Coronary artery (tissue), 2 donors: ENCODE measurements around the gene TAS2R5.
"Not testable (repeated sequence)": the region's sequence is repeated elsewhere in the genome, so short reads cannot be mapped to it uniquely, and the experiment has no call there.

Experiments used
- DNase-seq: peaks from one replicate; pipeline ENCODE4 v3.0.0-alpha.2; 2017; ENCODE audit warnings: low spot score
- H3K27ac ChIP-seq, 2 donors: fragments of 200-600 bp; sonication (generic); one replicate each; pipeline ENCODE4 v1.5.1; 2016 to 2019
- H3K4me3 ChIP-seq: fragments of 200-600 bp; sonication (generic); 2 replicates; pipeline ENCODE4 v1.5.1; 2016; ENCODE audit warnings: mild to moderate bottlenecking, moderate library complexity
- TF ChIP-seq, protein P1 (sequence below): fragments of 200-600 bp; sonication (generic); IDR thresholded peaks from one replicate; pipeline ENCODE4 v1.5.1; 2019; ENCODE audit warnings: antibody characterized with exemption

Gene TAS2R5

DNA sequence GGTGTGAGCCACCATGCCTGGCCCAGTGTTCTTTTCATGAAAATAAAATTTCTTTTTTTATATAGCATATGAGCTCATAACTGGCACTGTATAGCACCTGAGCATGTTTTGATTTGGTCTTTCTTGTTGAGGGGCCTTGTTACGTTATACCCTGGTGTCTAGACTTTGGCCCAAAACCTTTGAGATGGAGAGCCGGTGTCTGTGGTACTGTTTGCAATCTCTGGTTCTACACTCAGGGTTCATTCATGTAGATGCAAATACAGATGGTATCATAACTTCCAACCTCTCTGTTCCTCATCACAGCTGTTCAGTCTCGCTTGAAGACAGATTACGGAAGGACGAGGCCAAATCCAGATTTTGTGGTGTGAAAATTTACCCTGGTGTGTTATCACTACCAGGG, at the start of gene TAS2R5:
Gene TAS2R5 (plus strand): TSS at position 301 of the 400 bp plus-strand sequence. CDS start 145 bp downstream, outside the sequence.
- TF ChIP-seq, protein P1, sequence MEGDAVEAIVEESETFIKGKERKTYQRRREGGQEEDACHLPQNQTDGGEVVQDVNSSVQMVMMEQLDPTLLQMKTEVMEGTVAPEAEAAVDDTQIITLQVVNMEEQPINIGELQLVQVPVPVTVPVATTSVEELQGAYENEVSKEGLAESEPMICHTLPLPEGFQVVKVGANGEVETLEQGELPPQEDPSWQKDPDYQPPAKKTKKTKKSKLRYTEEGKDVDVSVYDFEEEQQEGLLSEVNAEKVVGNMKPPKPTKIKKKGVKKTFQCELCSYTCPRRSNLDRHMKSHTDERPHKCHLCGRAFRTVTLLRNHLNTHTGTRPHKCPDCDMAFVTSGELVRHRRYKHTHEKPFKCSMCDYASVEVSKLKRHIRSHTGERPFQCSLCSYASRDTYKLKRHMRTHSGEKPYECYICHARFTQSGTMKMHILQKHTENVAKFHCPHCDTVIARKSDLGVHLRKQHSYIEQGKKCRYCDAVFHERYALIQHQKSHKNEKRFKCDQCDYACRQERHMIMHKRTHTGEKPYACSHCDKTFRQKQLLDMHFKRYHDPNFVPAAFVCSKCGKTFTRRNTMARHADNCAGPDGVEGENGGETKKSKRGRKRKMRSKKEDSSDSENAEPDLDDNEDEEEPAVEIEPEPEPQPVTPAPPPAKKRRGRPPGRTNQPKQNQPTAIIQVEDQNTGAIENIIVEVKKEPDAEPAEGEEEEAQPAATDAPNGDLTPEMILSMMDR: no peak
- DNase-seq: no peak

DNA sequence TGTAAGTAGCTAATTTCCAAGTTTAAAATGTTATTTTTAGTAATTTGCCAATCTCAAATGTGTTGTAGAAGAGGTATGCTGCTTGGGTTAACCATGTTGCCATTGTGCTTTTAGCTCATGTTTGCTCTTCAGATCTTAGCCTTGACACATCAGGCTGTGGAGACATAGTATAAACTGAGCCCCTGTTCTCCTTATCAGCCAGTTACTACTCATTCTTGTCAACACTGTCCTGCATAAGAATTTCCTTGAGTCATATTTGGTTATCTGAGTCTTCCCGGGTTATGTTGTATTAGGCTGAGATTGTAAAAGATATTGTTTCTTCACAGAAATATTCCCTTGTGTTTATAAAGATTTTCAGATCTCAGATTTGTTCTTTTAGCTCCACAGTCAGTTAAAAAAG, 47.8 kb upstream of the TAS2R5 start:
- TF ChIP-seq, protein P1: no peak
- Histone ChIP-seq H3K4me3 (no peak overlapping the region), H3K27ac (no peak overlapping the region)
- DNase-seq: no peak

More for the DNA sequence above, at the start of gene TAS2R5:
- Histone ChIP-seq H3K4me3 (no peak within 1 kb of the TSS), H3K27ac (no peak within 1 kb of the TSS)

GRCh38 chr7:141744131-141744530, 45.9 kb upstream of the TAS2R5 start:
- Histone ChIP-seq H3K4me3 (no peak overlapping the region), H3K27ac (no peak overlapping the region)
- TF ChIP-seq, protein P1: no peak
- DNase-seq: no peak

- no peak for DNase-seq
- Histone ChIP-seq H3K4me3 (no peak overlapping the region), H3K27ac (no peak overlapping the region)
- TF ChIP-seq, protein P1: no peak
These were observed 41.6 kb upstream of the TAS2R5 start for GRCh38 chr7:141748396-141748795.

DNA sequence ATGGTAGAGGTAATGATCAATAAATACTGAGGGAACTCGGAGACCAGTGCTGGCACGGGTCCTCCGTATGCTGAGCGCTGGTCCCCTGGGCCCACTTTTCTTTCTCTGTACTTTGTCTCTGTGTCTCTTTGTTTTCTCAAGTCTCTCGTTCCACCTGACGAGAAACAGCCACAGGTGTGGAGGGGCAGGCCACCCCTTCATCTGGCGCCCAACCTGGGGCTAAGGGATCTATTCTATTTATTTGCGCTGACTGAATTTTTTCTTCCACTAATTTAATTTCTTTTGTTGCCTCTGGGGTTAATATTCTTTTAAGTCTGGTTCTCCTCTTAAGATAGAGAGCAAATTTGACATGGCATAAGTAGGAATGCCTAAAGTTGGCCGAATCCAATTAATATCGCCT, 38.1 kb upstream of the TAS2R5 start:
- not testable (repeated sequence) for H3K4me3 ChIP-seq, H3K27ac ChIP-seq, DNase-seq

GRCh38 chr7:141752634-141753033, 37.4 kb upstream of the TAS2R5 start:
- no peak for DNase-seq
- TF ChIP-seq, protein P1: no peak
- Histone ChIP-seq H3K4me3 (no peak overlapping the region), H3K27ac (no peak overlapping the region)

DNA sequence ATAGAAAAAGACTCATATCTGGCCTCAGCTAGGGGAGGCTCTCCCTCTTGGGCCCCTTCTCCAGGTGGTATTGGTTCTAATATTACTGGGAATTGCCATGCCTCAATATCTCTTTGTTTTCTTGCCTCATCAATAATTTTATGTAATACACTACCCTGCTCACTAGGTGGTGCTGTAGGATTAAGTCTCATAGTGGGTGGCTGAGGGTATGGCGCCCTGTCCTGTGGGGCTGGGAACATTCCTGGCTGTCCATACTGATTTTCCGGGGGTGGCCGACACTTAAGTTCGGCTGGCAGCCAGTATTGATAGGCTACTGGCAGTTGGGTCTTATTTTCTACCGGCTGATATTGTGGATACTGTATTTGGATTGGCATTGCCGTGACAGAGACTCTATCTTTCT, 35.1 kb upstream of the TAS2R5 start:
- TF ChIP-seq, protein P1: no peak
- no peak for DNase-seq
- no peak overlapping the region for H3K4me3 ChIP-seq
- no peak overlapping the region for H3K27ac ChIP-seq

DNA sequence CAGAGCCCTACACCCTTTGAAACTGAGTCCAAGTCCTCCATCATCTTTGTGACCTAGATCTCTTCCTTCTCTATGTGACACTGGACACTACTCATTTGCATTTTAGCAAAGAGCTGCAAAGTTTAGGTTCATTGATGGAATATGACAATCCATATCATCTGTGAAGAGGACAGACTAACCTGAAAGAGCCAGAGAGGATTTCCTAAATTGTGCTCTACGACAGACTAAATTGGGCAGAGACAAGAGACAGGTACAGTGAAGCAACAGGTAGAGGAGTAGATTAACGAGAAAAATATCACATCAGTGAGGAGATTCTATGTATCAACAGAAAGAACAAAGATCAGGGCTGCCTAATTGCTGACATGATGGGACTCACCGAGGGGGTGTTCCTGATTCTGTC, 26.2 kb upstream of the TAS2R5 start, which contains the start of gene TAS2R3:
Gene TAS2R3 (plus strand): TSS at position 301 of the 400 bp plus-strand sequence. CDS start 62 bp downstream, at position 363.
- no peak for DNase-seq

DNA sequence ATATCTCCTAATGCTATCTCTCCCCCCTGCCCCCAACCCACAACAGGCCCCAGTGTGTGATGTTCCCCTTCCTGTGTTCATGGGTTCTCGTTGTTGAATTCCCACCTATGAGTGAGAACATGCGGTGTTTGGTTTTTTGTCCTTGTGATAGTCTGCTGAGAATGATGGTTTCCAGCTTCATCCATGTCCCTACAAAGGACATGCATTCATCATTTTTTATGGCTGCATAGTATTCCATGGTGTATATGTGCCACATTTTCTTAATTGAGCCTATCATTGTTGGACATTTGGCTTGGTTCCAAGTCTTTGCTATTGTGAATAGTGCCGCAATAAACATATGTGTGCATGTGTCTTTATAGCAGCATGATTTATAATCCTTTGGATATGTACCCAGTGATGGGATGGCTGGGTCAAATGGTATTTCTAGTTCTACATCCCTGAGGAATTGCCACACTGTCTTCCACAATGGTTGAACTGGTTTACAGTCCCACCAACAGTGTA, 19.9 kb upstream of the TAS2R5 start:
- not testable (repeated sequence) for DNase-seq, H3K4me3 ChIP-seq, H3K27ac ChIP-seq

More for the DNA sequence above, 26.2 kb upstream of the TAS2R5 start, which contains the start of gene TAS2R3:
- no peak within 1 kb of the TSS for H3K27ac ChIP-seq
- TF ChIP-seq, protein P1: no peak
- H3K4me3 ChIP-seq: no peak within 1 kb of the TSS
